GM12864 (cell line): ENCODE measurements around the gene SMURF2.

ENCODE experiments used
- DNase-seq: peaks from one replicate; pipeline ENCODE4 v3.0.0-alpha.2; 2011; ENCODE audit warnings: low read depth
- H3K4me3 ChIP-seq: 2 replicates; pipeline ENCODE4 v1.5.1; 2011; ENCODE audit warnings: mild to moderate bottlenecking, low read depth, low read length, control low read depth
- CTCF ChIP-seq: IDR thresholded peaks from 2 replicates; pipeline ENCODE4 v1.5.1; 2011; ENCODE audit warnings: low read depth, mild to moderate bottlenecking, moderate library complexity, low read length, control low read depth, inconsistent platforms; ENCODE audit errors: missing control alignments

The SMURF2 gene

DNA sequence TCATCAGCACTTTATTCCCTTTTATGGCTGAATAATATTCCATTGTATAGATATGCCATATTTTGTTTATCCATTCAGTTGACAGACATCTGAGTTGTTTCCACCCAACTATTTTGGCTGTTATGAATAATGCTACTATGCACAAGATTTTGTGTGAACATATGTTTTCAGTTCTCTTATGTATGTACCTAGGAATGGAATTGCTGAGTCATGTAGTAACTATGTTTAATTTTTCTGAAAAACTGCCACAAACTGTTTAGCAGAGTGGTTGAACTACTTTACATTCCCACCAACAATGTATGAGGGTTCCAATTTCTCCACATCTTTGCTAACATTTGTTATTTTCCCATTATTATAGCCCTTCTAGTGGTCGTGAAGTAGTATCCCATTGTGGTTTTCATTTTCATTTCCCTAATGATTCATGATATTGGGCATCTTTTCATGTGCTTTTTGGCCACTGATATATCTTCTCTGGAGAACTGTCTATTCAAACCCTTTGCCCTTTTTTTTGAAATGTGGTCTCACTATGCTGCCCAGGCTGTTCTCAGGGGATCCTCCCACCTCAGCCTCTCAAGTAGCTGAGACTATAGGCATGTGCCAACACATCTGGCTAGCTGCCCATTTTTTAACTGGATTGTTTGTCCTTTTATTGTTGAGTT lies 26.3 kb downstream of the SMURF2 start:
- no peak overlapping the region for H3K4me3 ChIP-seq
- DNase-seq = peak; percentile 50
- no peak for TF ChIP-seq CTCF

DNA sequence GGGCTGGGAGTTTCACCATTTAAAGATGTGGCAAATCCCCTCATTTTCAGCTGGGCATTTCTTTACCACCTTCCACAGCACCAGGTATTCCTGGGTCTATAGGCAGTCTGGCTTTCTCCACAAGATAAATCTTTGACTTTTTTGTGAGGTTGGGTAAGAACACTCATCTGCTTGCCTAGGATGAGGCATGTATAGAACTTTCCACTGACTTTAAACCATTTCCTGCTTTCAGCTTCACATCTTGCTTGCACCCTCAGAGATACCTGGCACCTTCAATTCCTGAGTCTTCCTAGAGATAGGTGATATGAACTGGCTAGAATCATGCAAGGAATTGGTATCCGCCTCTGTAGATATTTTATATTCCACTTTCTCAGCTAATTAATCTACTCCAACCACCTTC lies 27.9 kb downstream of the SMURF2 start:
- H3K4me3 ChIP-seq = no peak overlapping the region
- DNase-seq = no peak
- no peak for TF ChIP-seq CTCF

DNA sequence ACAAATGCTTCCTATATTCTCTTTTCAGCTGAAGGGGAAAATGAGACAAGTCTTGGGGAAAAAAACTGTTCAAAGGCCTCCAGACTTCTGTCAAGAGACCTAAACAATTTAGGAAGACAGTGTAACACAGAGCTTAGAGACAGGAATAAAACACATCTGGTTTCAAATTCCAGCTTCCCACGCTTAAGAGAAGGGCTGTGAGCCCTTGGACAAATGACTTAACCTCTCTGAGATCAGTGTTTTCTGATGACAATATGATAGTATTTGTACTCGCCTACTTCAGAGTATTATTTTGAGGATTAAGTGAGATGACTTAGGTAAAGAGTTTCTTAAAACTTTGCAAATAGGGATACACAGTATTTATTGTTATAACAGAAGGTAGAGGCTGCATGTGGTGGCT lies 29.5 kb downstream of the SMURF2 start:
- TF ChIP-seq CTCF = no peak
- no peak for DNase-seq
- no peak overlapping the region for H3K4me3 ChIP-seq

GRCh38 chr17:64632194-64632593 lies 29.9 kb downstream of the SMURF2 start:
- DNase-seq = no peak
- H3K4me3 ChIP-seq = no peak overlapping the region
- TF ChIP-seq CTCF = no peak

- no peak for TF ChIP-seq CTCF
- DNase-seq = no peak
Observed at GRCh38 chr17:64630309-64631223, 31.5 kb downstream of the SMURF2 start.

GRCh38 chr17:64628641-64629040 lies 33.5 kb downstream of the SMURF2 start:
- H3K4me3 ChIP-seq = no peak overlapping the region
- no peak for DNase-seq
- no peak for TF ChIP-seq CTCF

More at GRCh38 chr17:64630309-64631223, 31.5 kb downstream of the SMURF2 start:
- no peak overlapping the region for H3K4me3 ChIP-seq
